DMS79 (cell line): ENCODE results near the gene STX4.

Experiments
- DNase-seq: peaks from one replicate; lab custom pipeline; 2025; lab: John Stamatoyannopoulos, UW

STX4 gene

DNA sequence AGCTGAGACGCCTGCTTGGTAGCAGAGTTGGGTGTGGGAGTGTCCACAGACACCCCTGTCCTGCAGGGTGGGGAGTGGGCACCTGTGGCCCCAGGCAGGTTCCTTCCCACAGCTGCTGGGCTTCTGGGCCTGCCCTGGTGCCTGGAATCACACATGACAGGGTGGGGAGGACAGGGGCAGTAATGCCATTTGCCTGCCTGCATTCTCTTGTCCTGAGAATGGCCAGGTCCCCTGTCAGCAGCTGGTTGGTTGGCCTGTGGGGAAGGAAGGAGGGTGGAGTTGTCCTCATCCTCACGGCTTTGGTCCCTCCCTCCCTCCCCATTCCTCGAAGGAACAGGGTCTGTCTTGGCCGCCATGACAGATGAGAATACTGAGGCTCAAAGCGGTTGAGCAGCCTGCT is 50.2 kb downstream of the STX4 start:
- no peak for DNase-seq

GRCh38 chr16:31083981-31084380 is 50.6 kb downstream of the STX4 start:
- no peak for DNase-seq

GRCh38 chr16:31084584-31085302 is 51.4 kb downstream of the STX4 start:
- no peak for DNase-seq

- no peak for DNase-seq
These were observed 52.1 kb downstream of the STX4 start for GRCh38 chr16:31085411-31085810.

GRCh38 chr16:31085873-31086628 is 52.7 kb downstream of the STX4 start:
- DNase-seq = no peak

DNA sequence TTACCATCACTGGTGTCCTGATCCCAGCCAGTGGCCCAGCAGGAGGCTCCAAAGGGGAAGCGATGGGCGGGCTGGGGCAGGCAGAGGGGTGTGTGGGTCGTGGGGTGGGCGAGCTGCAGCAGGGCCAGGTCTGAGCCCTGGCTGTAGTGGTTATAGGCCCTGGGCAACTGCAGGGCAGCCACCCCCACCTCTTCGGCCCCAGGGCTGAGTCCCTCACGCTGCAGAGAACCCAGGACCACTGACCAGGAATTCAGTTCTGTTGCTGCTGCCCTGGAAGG is 53.2 kb downstream of the STX4 start:
- DNase-seq = no peak

GRCh38 chr16:31087481-31087880 is 54.1 kb downstream of the STX4 start:
- DNase-seq = no peak

DNA sequence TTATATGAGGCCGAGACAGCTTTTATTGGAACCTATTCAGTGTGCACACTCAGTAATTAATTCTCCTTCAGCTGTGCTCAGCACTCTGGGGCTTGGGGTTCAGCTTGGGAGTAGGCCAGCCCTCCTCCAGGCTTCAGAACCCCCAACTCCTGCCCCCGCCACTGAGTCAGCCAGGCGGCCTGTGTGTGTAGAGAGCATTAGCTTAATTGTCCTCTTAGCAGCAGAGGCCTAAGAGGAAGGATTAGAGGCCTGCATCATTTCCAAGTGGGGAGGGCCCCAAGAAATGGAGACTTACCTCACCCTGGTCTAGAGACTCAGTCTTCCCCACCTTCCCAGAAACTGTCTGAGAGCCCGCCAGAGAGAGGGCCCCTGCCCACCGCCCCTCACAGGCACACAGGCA is 54.6 kb downstream of the STX4 start:
- no peak for DNase-seq

- no peak for DNase-seq
These were observed 55.3 kb downstream of the STX4 start, which contains the start of gene PRSS53 for GRCh38 chr16:31088459-31089183. TSS of gene PRSS53 (minus strand) at chr16:31088943. CDS start at chr16:31088809, 134 bp downstream.

- DNase-seq = no peak
These were observed 55.8 kb downstream of the STX4 start for GRCh38 chr16:31089199-31089598.
